ENCODE data around the gene EGR2.
A peak's percentile ranks its signal among the peaks of the same experiment; 100 is the strongest.

EGR2 gene

GRCh38 chr10:62816331-62817120 is at the start of gene EGR2:
Gene EGR2 (minus strand): TSS chr10:62816366. CDS start chr10:62816029, 337 bp downstream.
- peak within 1 kb of the TSS; percentile 95 for H3K4me3 Mint-ChIP-seq
- H3K4me1 Mint-ChIP-seq (ENCODE audit: low read depth), result peaks cover 45% of the 10 kb centered on the region
- peaks cover 24% of the 10 kb centered on the region for H3K36me3 Mint-ChIP-seq (ENCODE audit: low read depth)
- peak within 1 kb of the TSS; percentile 97 for H3K27ac Mint-ChIP-seq
- no peaks in the 10 kb centered on the region for H3K9me3 Mint-ChIP-seq
- H3K27me3 Mint-ChIP-seq (ENCODE audit: low read depth), result peaks cover 75% of the 10 kb centered on the region

GRCh38 chr10:62862447-62862846 is 46.3 kb upstream of the EGR2 start:
- Mint-ChIP-seq H3K4me1 (ENCODE audit: low read depth) (peaks cover 14% of the 10 kb centered on the region), H3K27me3 (ENCODE audit: low read depth) (peaks cover 4% of the 10 kb centered on the region), H3K4me3 (no peak overlapping the region), H3K27ac (no peak overlapping the region), H3K9me3 (no peaks in the 10 kb centered on the region), H3K36me3 (ENCODE audit: low read depth) (no peaks in the 10 kb centered on the region)

GRCh38 chr10:62861507-62861906 is 45.3 kb upstream of the EGR2 start:
- Mint-ChIP-seq H3K27ac (no peak overlapping the region), H3K4me3 (no peak overlapping the region), H3K36me3 (ENCODE audit: low read depth) (no peaks in the 10 kb centered on the region), H3K9me3 (no peaks in the 10 kb centered on the region), H3K4me1 (ENCODE audit: low read depth) (peaks cover 18% of the 10 kb centered on the region), H3K27me3 (ENCODE audit: low read depth) (peaks cover 4% of the 10 kb centered on the region)

GRCh38 chr10:62860946-62861345 is 44.8 kb upstream of the EGR2 start:
- Mint-ChIP-seq H3K4me1 (ENCODE audit: low read depth) (peaks cover 20% of the 10 kb centered on the region), H3K36me3 (ENCODE audit: low read depth) (no peaks in the 10 kb centered on the region), H3K27ac (no peak overlapping the region), H3K27me3 (ENCODE audit: low read depth) (peaks cover 4% of the 10 kb centered on the region), H3K4me3 (no peak overlapping the region), H3K9me3 (no peaks in the 10 kb centered on the region)

- Mint-ChIP-seq H3K9me3 (no peaks in the 10 kb centered on the region), H3K27ac (no peak overlapping the region), H3K36me3 (ENCODE audit: low read depth) (no peaks in the 10 kb centered on the region), H3K4me1 (ENCODE audit: low read depth) (peaks cover 41% of the 10 kb centered on the region), H3K4me3 (no peak overlapping the region), H3K27me3 (ENCODE audit: low read depth) (no peaks in the 10 kb centered on the region)
Measured at GRCh38 chr10:62858364-62858763, 42.2 kb upstream of the EGR2 start.

GRCh38 chr10:62856021-62856420 is 39.9 kb upstream of the EGR2 start:
- Mint-ChIP-seq H3K4me3 (peak overlapping the region; percentile 12), H3K36me3 (ENCODE audit: low read depth) (no peaks in the 10 kb centered on the region), H3K4me1 (ENCODE audit: low read depth) (peaks cover 44% of the 10 kb centered on the region), H3K27ac (peak overlapping the region; percentile 15), H3K9me3 (no peaks in the 10 kb centered on the region), H3K27me3 (ENCODE audit: low read depth) (no peaks in the 10 kb centered on the region)

- Mint-ChIP-seq H3K4me1 (ENCODE audit: low read depth) (peaks cover 39% of the 10 kb centered on the region), H3K36me3 (ENCODE audit: low read depth) (no peaks in the 10 kb centered on the region), H3K4me3 (peak overlapping the region; percentile 52), H3K9me3 (peaks cover 7% of the 10 kb centered on the region), H3K27me3 (ENCODE audit: low read depth) (peaks cover 5% of the 10 kb centered on the region), H3K27ac (peak overlapping the region; percentile 58)
Measured at GRCh38 chr10:62853710-62854109, 37.5 kb upstream of the EGR2 start.

- Mint-ChIP-seq H3K27me3 (ENCODE audit: low read depth) (peaks cover 5% of the 10 kb centered on the region), H3K4me3 (peak overlapping the region; percentile 52), H3K9me3 (peaks cover 12% of the 10 kb centered on the region), H3K27ac (peak overlapping the region; percentile 58), H3K4me1 (ENCODE audit: low read depth) (peaks cover 39% of the 10 kb centered on the region), H3K36me3 (ENCODE audit: low read depth) (no peaks in the 10 kb centered on the region)
Measured at GRCh38 chr10:62852961-62853702, 37.0 kb upstream of the EGR2 start.

GRCh38 chr10:62851442-62851841 is 35.3 kb upstream of the EGR2 start:
- peaks cover 28% of the 10 kb centered on the region for H3K9me3 Mint-ChIP-seq
- H3K36me3 Mint-ChIP-seq (ENCODE audit: low read depth), result no peaks in the 10 kb centered on the region
- H3K4me3 Mint-ChIP-seq, result no peak overlapping the region
- peaks cover 5% of the 10 kb centered on the region for H3K27me3 Mint-ChIP-seq (ENCODE audit: low read depth)
- no peak overlapping the region for H3K27ac Mint-ChIP-seq
- H3K4me1 Mint-ChIP-seq (ENCODE audit: low read depth), result peaks cover 33% of the 10 kb centered on the region

GRCh38 chr10:62850646-62851045 is 34.5 kb upstream of the EGR2 start:
- Mint-ChIP-seq H3K9me3 (peaks cover 30% of the 10 kb centered on the region), H3K27ac (no peak overlapping the region), H3K36me3 (ENCODE audit: low read depth) (no peaks in the 10 kb centered on the region), H3K4me1 (ENCODE audit: low read depth) (peaks cover 29% of the 10 kb centered on the region), H3K4me3 (no peak overlapping the region), H3K27me3 (ENCODE audit: low read depth) (peaks cover 5% of the 10 kb centered on the region)

- H3K27ac Mint-ChIP-seq, result no peak overlapping the region
- H3K27me3 Mint-ChIP-seq (ENCODE audit: low read depth), result peaks cover 11% of the 10 kb centered on the region
- peaks cover 7% of the 10 kb centered on the region for H3K4me1 Mint-ChIP-seq (ENCODE audit: low read depth)
- peaks cover 33% of the 10 kb centered on the region for H3K9me3 Mint-ChIP-seq
- H3K4me3 Mint-ChIP-seq, result no peak overlapping the region
- peaks cover 4% of the 10 kb centered on the region for H3K36me3 Mint-ChIP-seq (ENCODE audit: low read depth)
Measured at GRCh38 chr10:62847433-62847832, 31.3 kb upstream of the EGR2 start.

- no peak overlapping the region for H3K27ac Mint-ChIP-seq
Measured at GRCh38 chr10:62844280-62845011, 28.3 kb upstream of the EGR2 start.

GRCh38 chr10:62843600-62843999 is 27.4 kb upstream of the EGR2 start:
- peaks cover 23% of the 10 kb centered on the region for H3K27me3 Mint-ChIP-seq (ENCODE audit: low read depth)
- H3K9me3 Mint-ChIP-seq, result peaks cover 25% of the 10 kb centered on the region
- no peak overlapping the region for H3K4me3 Mint-ChIP-seq
- peaks cover 4% of the 10 kb centered on the region for H3K36me3 Mint-ChIP-seq (ENCODE audit: low read depth)
- no peak overlapping the region for H3K27ac Mint-ChIP-seq
- H3K4me1 Mint-ChIP-seq (ENCODE audit: low read depth), result peaks cover 5% of the 10 kb centered on the region

More at GRCh38 chr10:62844280-62845011, 28.3 kb upstream of the EGR2 start:
- peaks cover 4% of the 10 kb centered on the region for H3K36me3 Mint-ChIP-seq (ENCODE audit: low read depth)
- H3K27me3 Mint-ChIP-seq (ENCODE audit: low read depth), result peaks cover 27% of the 10 kb centered on the region
- H3K4me3 Mint-ChIP-seq, result no peak overlapping the region
- H3K9me3 Mint-ChIP-seq, result peaks cover 32% of the 10 kb centered on the region
- H3K4me1 Mint-ChIP-seq (ENCODE audit: low read depth), result peaks cover 5% of the 10 kb centered on the region

- peaks cover 21% of the 10 kb centered on the region for H3K9me3 Mint-ChIP-seq
- peaks cover 5% of the 10 kb centered on the region for H3K4me1 Mint-ChIP-seq (ENCODE audit: low read depth)
- peaks cover 4% of the 10 kb centered on the region for H3K36me3 Mint-ChIP-seq (ENCODE audit: low read depth)
- no peak overlapping the region for H3K4me3 Mint-ChIP-seq
- peaks cover 23% of the 10 kb centered on the region for H3K27me3 Mint-ChIP-seq (ENCODE audit: low read depth)
- H3K27ac Mint-ChIP-seq, result no peak overlapping the region
Measured at GRCh38 chr10:62842983-62843382, 26.8 kb upstream of the EGR2 start.
